SK-N-SH (cell line): ENCODE measurements around the gene FREY1.

Source experiments
- CTCF ChIP-seq: fragments of 200-600 bp; sonication (generic); IDR thresholded peaks from 2 replicates; pipeline ENCODE4 v1.6.1; 2017; ENCODE audit warnings: antibody characterized with exemption, mild to moderate bottlenecking, moderate library complexity
- ELF1 ChIP-seq: IDR thresholded peaks from 2 replicates; pipeline ENCODE4 v1.4.0; 2012
- MXI1 ChIP-seq: IDR thresholded peaks from 2 replicates; pipeline ENCODE4 v1.6.1; 2012; ENCODE audit warnings: mild to moderate bottlenecking, low read depth, low read length, improper control_type of control experiment
- RFX5 ChIP-seq: IDR thresholded peaks from 2 replicates; pipeline ENCODE4 v1.6.1; 2012; ENCODE audit warnings: mild to moderate bottlenecking, improper control_type of control experiment, low read length
- TAF1 ChIP-seq: IDR thresholded peaks from 2 replicates; pipeline ENCODE4 v1.6.1; 2012; ENCODE audit warnings: low read depth, mild to moderate bottlenecking, low read length, moderate library complexity, borderline replicate concordance
- USF2 ChIP-seq: fragments of 150-350 bp; IDR thresholded peaks from 2 replicates; pipeline ENCODE4 v1.6.1; 2017; ENCODE audit warnings: antibody characterized with exemption, low read length, low read depth, borderline replicate concordance
- YY1 ChIP-seq: IDR thresholded peaks from 2 replicates; pipeline ENCODE4 v1.4.0; 2012; ENCODE audit warnings: low read depth, mild to moderate bottlenecking

- TF ChIP-seq RFX5 = no peak
- no peak for TF ChIP-seq CTCF
- no peak for TF ChIP-seq MXI1
- no peak for TF ChIP-seq TAF1
- TF ChIP-seq YY1 = no peak
- no peak for TF ChIP-seq USF2
- no peak for TF ChIP-seq ELF1
Measured at GRCh38 chr11:45885274-45885920, 21.7 kb downstream of the FREY1 start, which contains the start of gene MAPK8IP1.
